ENCODE data around the gene MYO7A.

The MYO7A gene

DNA sequence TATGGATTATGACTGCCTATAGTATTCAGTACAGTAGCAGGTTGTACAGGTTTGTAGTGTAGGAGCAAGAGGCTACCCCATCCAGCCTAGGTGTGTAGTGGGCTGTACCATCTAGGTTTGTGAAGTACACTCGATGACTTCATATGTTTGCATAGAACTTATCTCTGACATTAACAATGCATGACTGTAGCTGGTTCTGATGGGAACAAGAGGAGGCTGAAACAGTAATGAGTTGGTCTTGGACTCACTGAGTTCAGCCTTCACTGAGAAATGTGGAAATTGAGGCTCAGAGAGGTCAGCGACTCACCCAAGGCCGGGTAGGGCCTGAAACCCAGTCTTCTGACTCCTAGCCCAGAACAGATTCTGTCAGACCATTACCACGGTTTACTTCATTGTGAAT, 13.0 kb downstream of the MYO7A start:
- H3K36me3 ChIP-seq (ENCODE audit: control insufficient read depth in 2 of 2, insufficient read depth in 2 of 2, low read length in 2 of 2): no peaks in the 10 kb centered on the region
- H3K9me3 ChIP-seq (ENCODE audit: control insufficient read depth in 2 of 2, low read length in 2 of 2): no peaks in the 10 kb centered on the region
- no peak overlapping the region for H3K4me3 ChIP-seq (ENCODE audit: low read length in 2 of 2)
- no peaks in the 10 kb centered on the region for H3K4me1 ChIP-seq (ENCODE audit: control insufficient read depth, insufficient read depth, low read length)
- no peak overlapping the region for H3K9ac ChIP-seq (ENCODE audit: low read length in 2 of 2)
- H3K27ac ChIP-seq (ENCODE audit: low read length): no peak overlapping the region
- peaks cover 11 to 22% of the 10 kb centered on the region in 2 donors for H3K27me3 ChIP-seq (ENCODE audit: control insufficient read depth in 1 of 2, insufficient read depth in 2 of 2, low read length in 2 of 2)

DNA sequence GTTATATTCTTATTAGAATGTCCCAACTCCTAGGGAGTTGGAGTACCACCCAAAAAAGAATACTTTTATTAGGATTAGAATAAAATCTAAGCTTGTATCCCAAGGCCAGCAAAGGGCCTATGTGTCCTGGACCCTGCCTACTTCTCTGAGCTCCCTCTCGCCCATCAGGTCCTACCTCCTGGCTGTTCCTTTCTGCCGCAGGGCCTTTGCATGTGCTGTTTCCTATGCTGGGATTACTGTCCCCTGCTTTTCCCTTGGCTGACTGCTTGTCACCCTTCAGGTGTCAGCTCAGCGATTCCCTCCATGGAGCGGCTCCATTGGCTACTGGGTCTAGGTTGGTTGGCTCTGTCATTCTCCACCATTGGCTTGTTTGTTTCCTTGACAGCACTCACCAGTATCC, 13.4 kb downstream of the MYO7A start:
- H3K9ac ChIP-seq (ENCODE audit: low read length in 2 of 2): no peak overlapping the region
- no peaks in the 10 kb centered on the region for H3K9me3 ChIP-seq (ENCODE audit: control insufficient read depth in 2 of 2, low read length in 2 of 2)
- H3K27me3 ChIP-seq (ENCODE audit: control insufficient read depth in 1 of 2, insufficient read depth in 2 of 2, low read length in 2 of 2): peaks cover 9 to 22% of the 10 kb centered on the region in 2 donors
- no peak overlapping the region for H3K27ac ChIP-seq (ENCODE audit: low read length)
- no peaks in the 10 kb centered on the region for H3K4me1 ChIP-seq (ENCODE audit: control insufficient read depth, insufficient read depth, low read length)
- H3K4me3 ChIP-seq (ENCODE audit: low read length in 2 of 2): no peak overlapping the region
- H3K36me3 ChIP-seq (ENCODE audit: control insufficient read depth in 2 of 2, insufficient read depth in 2 of 2, low read length in 2 of 2): no peaks in the 10 kb centered on the region

DNA sequence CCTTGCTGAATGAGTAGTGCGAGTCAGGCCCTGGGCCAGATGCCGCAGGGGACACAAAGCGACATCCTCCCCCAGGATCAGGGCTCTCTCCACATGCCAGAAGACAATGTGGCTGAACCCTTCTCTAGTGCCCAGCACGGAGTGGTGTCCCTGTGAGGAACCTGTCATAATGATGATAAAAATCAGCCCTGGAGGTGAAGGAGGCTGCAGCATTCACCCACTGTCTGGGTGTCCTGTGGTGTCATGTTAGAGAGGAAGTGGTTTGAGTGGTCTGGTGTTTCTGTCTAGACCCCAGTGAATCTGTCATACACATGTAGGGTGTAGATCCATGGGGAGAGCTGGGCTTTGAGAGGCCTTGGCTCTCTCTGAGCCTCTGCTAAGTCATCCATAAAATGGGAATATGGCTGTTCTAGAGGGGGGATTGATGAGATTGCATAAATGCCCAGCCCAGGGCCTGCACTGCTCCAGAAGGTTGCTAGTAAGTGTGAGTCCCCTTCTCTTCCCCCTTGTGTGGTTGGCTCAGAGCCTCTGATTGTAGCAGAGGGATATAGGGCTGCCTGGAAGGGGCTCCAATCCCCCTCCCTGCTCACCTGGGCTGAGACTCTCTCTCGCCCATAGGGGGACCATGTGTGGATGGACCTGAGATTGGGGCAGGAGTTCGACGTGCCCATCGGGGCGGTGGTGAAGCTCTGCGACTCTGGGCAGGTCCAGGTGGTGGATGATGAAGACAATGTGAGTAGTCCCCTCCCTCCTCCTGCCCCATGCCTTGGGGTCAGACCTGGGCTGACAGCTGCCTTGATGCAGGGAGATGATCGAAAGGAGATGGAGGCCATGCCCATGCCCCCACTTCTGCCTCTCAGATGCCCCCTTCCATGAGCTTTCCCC, 14.3 kb downstream of the MYO7A start:
- H3K27ac ChIP-seq (ENCODE audit: low read length): no peak overlapping the region

DNA sequence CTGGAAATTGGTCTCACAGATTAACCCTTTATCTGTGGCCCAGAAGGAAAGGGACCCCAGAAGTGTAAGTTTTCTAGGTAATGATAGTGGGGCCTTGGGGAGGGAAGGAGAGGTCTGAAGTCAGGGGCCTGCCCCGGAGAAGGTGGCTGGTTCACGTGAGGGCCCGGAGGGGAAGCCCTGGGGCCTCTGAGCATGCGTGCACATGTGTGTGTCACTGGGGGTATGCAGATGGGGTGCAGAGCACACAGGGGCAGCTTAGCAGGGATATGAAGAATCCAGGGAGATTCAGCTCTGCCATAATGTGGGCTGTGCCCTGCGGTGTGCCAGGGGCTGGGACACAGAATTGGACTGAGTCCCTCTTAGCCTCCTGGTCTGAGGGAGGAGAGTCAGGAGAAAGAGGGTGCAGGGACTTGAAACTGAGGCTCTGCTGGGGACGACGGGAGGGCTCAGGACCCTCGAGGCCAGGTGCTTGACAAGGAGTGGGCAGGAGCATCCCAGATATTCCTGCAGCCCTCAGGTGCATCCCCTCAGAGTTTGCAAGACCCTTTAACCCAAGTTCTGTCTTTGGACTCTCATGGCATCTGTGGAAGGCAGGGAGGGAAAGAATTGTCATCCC, 15.5 kb downstream of the MYO7A start:
- no peak overlapping the region for H3K27ac ChIP-seq (ENCODE audit: low read length)
- H3K4me1 ChIP-seq (ENCODE audit: control insufficient read depth, insufficient read depth, low read length): no peaks in the 10 kb centered on the region

More for the DNA sequence above, 14.3 kb downstream of the MYO7A start:
- Histone ChIP-seq H3K9me3 (ENCODE audit: control insufficient read depth in 2 of 2, low read length in 2 of 2) (no peaks in the 10 kb centered on the region), H3K27me3 (ENCODE audit: control insufficient read depth in 1 of 2, insufficient read depth in 2 of 2, low read length in 2 of 2) (peaks cover 6 to 17% of the 10 kb centered on the region in 2 donors), H3K9ac (ENCODE audit: low read length in 2 of 2) (no peak overlapping the region), H3K4me1 (ENCODE audit: control insufficient read depth, insufficient read depth, low read length) (no peaks in the 10 kb centered on the region), H3K36me3 (ENCODE audit: control insufficient read depth in 2 of 2, insufficient read depth in 2 of 2, low read length in 2 of 2) (no peaks in the 10 kb centered on the region), H3K4me3 (ENCODE audit: low read length in 2 of 2) (no peak overlapping the region)

DNA sequence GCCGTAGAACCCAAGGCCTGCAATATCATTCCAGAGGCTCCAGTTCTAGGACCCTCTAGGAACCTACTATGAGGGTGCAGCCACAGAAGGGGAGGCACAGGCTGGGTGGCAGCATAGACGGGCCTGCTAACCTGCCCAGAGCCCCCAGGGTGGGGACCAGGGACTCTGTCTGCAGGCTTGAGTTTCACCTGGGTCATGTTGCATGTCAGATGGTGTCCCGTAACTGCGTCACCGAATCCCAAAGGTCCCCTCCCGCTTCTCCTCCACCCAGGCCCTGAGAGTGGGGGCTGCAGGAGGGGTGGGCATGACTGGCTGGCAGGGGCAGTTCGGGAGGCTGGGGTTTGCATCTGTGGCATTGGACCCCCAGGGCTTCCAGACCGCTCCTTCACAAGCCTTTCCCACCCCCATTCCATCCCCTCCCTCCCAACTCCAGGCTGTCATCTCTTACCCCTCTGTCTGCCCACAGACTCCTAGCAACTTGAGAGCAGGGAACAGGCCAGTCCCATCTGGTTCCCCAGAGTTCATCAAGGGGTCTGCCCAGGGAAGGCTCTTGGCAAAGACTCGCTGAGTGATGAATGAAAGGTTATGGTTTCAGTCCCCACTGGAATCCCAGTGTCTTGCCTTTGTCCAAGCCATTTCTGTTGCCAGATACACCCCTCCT, 16.3 kb downstream of the MYO7A start:
- Histone ChIP-seq H3K9ac (ENCODE audit: low read length in 2 of 2) (no peak overlapping the region), H3K27ac (ENCODE audit: low read length) (no peak overlapping the region), H3K27me3 (ENCODE audit: control insufficient read depth in 1 of 2, insufficient read depth in 2 of 2, low read length in 2 of 2) (peaks cover 2 to 7% of the 10 kb centered on the region in 2 donors), H3K4me3 (ENCODE audit: low read length in 2 of 2) (no peak overlapping the region), H3K9me3 (ENCODE audit: control insufficient read depth in 2 of 2, low read length in 2 of 2) (no peaks in the 10 kb centered on the region), H3K36me3 (ENCODE audit: control insufficient read depth in 2 of 2, insufficient read depth in 2 of 2, low read length in 2 of 2) (no peaks in the 10 kb centered on the region), H3K4me1 (ENCODE audit: control insufficient read depth, insufficient read depth, low read length) (no peaks in the 10 kb centered on the region)

More for the DNA sequence above, 15.5 kb downstream of the MYO7A start:
- Histone ChIP-seq H3K36me3 (ENCODE audit: control insufficient read depth in 2 of 2, insufficient read depth in 2 of 2, low read length in 2 of 2) (no peaks in the 10 kb centered on the region), H3K27me3 (ENCODE audit: control insufficient read depth in 1 of 2, insufficient read depth in 2 of 2, low read length in 2 of 2) (peaks cover 4 to 12% of the 10 kb centered on the region in 2 donors), H3K9ac (ENCODE audit: low read length in 2 of 2) (no peak overlapping the region), H3K4me3 (ENCODE audit: low read length in 2 of 2) (no peak overlapping the region), H3K9me3 (ENCODE audit: control insufficient read depth in 2 of 2, low read length in 2 of 2) (no peaks in the 10 kb centered on the region)

DNA sequence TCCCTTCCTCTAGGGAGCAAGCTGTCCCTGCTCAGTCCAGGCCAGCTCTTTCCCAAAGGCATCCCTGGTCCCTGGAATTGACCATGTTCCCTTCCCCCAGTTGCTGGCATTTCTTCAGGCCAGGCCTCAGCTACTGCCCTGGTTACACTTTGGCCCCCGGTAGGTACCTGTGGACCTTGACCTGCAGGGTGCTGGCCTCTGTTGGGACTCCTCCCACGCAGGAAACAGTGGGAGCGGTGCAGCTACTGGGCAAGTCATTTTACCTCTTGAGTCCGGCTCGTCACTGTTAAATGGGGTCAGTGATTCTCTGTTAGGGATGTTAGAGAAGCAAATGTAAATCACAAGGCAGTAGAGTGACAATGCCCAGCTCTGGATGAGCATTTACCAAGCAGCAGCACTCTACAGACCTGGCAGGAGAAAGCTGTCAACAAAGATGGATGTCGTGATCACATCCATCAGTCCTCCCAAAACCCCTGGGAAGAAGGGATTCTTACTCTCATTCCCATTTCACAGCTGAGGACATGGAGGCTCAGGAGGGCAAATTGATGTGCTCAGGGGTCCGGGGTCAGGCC, 16.9 kb downstream of the MYO7A start:
- no peak overlapping the region for H3K4me3 ChIP-seq (ENCODE audit: low read length in 2 of 2)
- H3K36me3 ChIP-seq (ENCODE audit: control insufficient read depth in 2 of 2, insufficient read depth in 2 of 2, low read length in 2 of 2): no peaks in the 10 kb centered on the region
- no peaks in the 10 kb centered on the region for H3K9me3 ChIP-seq (ENCODE audit: control insufficient read depth in 2 of 2, low read length in 2 of 2)
- H3K9ac ChIP-seq (ENCODE audit: low read length in 2 of 2): no peak overlapping the region
- H3K27me3 ChIP-seq (ENCODE audit: control insufficient read depth in 1 of 2, insufficient read depth in 2 of 2, low read length in 2 of 2): peaks cover 2 to 7% of the 10 kb centered on the region in 2 donors
- no peaks in the 10 kb centered on the region for H3K4me1 ChIP-seq (ENCODE audit: control insufficient read depth, insufficient read depth, low read length)
- H3K27ac ChIP-seq (ENCODE audit: low read length): no peak overlapping the region

DNA sequence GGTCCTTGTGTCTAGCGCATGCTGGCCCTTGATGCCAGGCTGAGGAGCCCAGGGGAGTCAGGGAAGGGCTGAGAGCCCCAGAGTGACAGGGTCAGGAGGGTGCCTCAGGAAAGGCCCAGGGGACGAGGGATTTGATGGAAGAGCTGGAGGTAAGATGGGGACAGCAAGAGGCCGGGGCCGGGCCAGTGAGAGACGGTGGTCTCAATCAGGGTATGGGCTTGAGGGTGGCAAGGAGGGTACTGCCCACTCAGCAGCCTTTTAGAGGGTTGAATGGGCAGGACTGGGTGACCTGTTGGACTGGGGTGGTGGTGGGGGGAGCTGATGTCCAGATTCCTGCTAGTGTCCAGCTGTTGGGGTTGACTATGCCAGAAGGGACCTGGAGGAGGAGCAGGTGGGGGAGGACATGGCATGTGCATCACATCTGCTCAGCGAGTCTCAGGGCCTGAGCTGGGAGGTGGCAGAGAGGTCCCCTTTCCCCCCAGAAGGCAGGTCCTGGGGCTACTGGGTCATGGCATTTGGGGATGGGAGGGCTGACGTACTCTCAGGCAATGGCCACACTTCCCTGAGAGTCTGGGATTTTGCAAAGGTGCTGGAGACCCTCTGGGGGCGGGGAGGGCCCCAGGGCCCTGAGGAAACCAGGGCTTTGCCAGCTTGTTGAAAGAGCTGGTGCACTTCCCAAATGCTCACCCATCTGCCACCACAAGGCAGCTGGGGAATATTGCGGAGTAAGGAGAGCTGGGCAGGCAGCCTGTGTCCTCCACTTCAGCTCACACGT, 18.4 kb downstream of the MYO7A start:
- Histone ChIP-seq H3K4me1 (ENCODE audit: control insufficient read depth, insufficient read depth, low read length) (no peaks in the 10 kb centered on the region), H3K27ac (ENCODE audit: low read length) (no peak overlapping the region), H3K27me3 (ENCODE audit: control insufficient read depth in 1 of 2, insufficient read depth in 2 of 2, low read length in 2 of 2) (peaks cover 2 to 7% of the 10 kb centered on the region in 2 donors)

DNA sequence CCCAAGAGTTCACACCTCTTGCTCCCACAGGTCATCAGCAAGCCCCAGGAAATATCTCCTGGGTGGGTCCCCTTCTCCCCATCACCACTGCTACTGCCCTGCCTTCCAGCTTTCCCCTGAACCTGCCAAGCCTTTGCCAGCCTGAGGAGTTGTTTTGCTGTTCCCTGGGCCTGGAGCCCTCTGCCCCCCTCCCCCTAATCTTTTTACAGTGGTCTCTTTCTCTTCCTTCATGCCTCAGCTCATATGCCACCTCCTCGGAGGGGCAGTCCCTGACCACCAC, 18.9 kb downstream of the MYO7A start:
- no peak overlapping the region for H3K27ac ChIP-seq (ENCODE audit: low read length)
- no peaks in the 10 kb centered on the region for H3K9me3 ChIP-seq (ENCODE audit: control insufficient read depth in 2 of 2, low read length in 2 of 2)
- H3K4me1 ChIP-seq (ENCODE audit: control insufficient read depth, insufficient read depth, low read length): no peaks in the 10 kb centered on the region
- no peaks in the 10 kb centered on the region for H3K36me3 ChIP-seq (ENCODE audit: control insufficient read depth in 2 of 2, insufficient read depth in 2 of 2, low read length in 2 of 2)
- no peak overlapping the region for H3K4me3 ChIP-seq (ENCODE audit: low read length in 2 of 2)
- peaks cover 2 to 7% of the 10 kb centered on the region in 2 donors for H3K27me3 ChIP-seq (ENCODE audit: control insufficient read depth in 1 of 2, insufficient read depth in 2 of 2, low read length in 2 of 2)
- no peak overlapping the region for H3K9ac ChIP-seq (ENCODE audit: low read length in 2 of 2)

More for the DNA sequence above, 18.4 kb downstream of the MYO7A start:
- Histone ChIP-seq H3K36me3 (ENCODE audit: control insufficient read depth in 2 of 2, insufficient read depth in 2 of 2, low read length in 2 of 2) (no peaks in the 10 kb centered on the region), H3K9me3 (ENCODE audit: control insufficient read depth in 2 of 2, low read length in 2 of 2) (no peaks in the 10 kb centered on the region), H3K9ac (ENCODE audit: low read length in 2 of 2) (no peak overlapping the region), H3K4me3 (ENCODE audit: low read length in 2 of 2) (no peak overlapping the region)

DNA sequence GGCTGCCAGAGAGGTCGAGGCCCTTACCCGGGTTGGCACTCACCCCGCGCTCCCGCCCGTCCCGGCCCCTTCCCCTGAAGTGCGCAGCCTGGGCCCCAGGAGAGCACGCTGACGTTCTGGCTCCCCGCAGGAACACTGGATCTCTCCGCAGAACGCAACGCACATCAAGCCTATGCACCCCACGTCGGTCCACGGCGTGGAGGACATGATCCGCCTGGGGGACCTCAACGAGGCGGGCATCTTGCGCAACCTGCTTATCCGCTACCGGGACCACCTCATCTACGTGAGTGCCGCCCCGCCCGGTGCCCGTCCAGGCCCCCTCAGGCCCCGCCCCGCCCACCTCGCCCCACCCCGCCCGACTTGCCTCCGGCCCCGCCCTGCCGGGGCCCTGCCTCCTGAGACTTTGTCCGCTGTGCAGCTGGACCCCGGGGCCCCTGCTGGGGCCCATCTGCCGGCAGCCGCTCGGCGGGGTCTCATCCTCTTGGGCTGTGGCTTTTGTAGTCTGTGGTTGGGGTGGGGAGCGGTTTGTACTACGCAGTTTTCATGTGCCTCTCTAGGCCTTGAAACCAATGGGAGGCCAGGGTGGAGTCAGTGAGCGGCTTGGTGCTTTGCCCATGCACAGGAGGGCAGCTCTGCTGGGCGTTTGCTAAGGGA, 19.7 kb downstream of the MYO7A start:
- Histone ChIP-seq H3K27me3 (ENCODE audit: control insufficient read depth in 1 of 2, insufficient read depth in 2 of 2, low read length in 2 of 2) (peaks cover 2 to 7% of the 10 kb centered on the region in 2 donors), H3K27ac (ENCODE audit: low read length) (no peak overlapping the region), H3K9me3 (ENCODE audit: control insufficient read depth in 2 of 2, low read length in 2 of 2) (no peaks in the 10 kb centered on the region), H3K4me1 (ENCODE audit: control insufficient read depth, insufficient read depth, low read length) (no peaks in the 10 kb centered on the region), H3K36me3 (ENCODE audit: control insufficient read depth in 2 of 2, insufficient read depth in 2 of 2, low read length in 2 of 2) (no peaks in the 10 kb centered on the region), H3K4me3 (ENCODE audit: low read length in 2 of 2) (no peak overlapping the region), H3K9ac (ENCODE audit: low read length in 2 of 2) (no peak overlapping the region)

All from stomach smooth muscle (tissue), 2 donors.